ENCODE data around the gene NEK10.

Gene NEK10

GRCh38 chr3:27127879-27128278 lies 241.3 kb downstream of the NEK10 start:
- no peaks in the 10 kb centered on the region for H3K4me1 ChIP-seq (ENCODE audit: control insufficient read depth in 2 of 2, insufficient read depth in 2 of 2, low read length in 2 of 2)

DNA sequence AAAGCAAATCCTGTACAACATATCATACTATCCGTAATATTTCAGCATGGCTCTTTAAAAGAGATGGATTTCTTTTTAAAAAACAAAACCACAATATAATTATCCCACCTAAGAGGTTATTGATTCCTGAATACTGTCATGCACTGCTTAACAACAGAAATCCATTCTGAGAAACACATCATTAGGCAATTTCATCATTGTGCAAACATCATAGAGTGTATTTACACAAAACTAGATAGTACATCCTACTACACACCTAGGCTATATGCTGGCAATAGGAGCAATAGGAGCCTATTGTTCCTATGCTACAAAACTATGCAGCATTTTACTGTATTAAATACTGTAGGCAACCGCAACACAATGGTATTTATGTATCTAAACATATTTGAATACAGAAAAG lies 242.0 kb downstream of the NEK10 start:
- H3K9ac ChIP-seq (ENCODE audit: low read depth in 1 of 2, low read length in 2 of 2), result no peak overlapping the region
- H3K36me3 ChIP-seq (ENCODE audit: control insufficient read depth in 2 of 2, insufficient read depth in 2 of 2, low read length in 2 of 2), result no peaks in the 10 kb centered on the region
- H3K27ac ChIP-seq (ENCODE audit: low read depth in 2 of 2, low read length in 2 of 2), result no peak overlapping the region
- no peaks in the 10 kb centered on the region for H3K4me1 ChIP-seq (ENCODE audit: control insufficient read depth in 2 of 2, insufficient read depth in 2 of 2, low read length in 2 of 2)
- H3K27me3 ChIP-seq (ENCODE audit: control insufficient read depth in 2 of 2, insufficient read depth in 2 of 2, low read length in 2 of 2), result no peaks in the 10 kb centered on the region
- no peaks in the 10 kb centered on the region for H3K9me3 ChIP-seq (ENCODE audit: control insufficient read depth in 2 of 2, low read length in 2 of 2)
- no peak overlapping the region for H3K4me3 ChIP-seq (ENCODE audit: low read length in 2 of 2)

More at GRCh38 chr3:27127879-27128278, 241.3 kb downstream of the NEK10 start:
- Histone ChIP-seq H3K27ac (ENCODE audit: low read depth in 2 of 2, low read length in 2 of 2) (no peak overlapping the region), H3K4me3 (ENCODE audit: low read length in 2 of 2) (no peak overlapping the region), H3K36me3 (ENCODE audit: control insufficient read depth in 2 of 2, insufficient read depth in 2 of 2, low read length in 2 of 2) (no peaks in the 10 kb centered on the region), H3K27me3 (ENCODE audit: control insufficient read depth in 2 of 2, insufficient read depth in 2 of 2, low read length in 2 of 2) (no peaks in the 10 kb centered on the region), H3K9ac (ENCODE audit: low read depth in 1 of 2, low read length in 2 of 2) (no peak overlapping the region), H3K9me3 (ENCODE audit: control insufficient read depth in 2 of 2, low read length in 2 of 2) (no peaks in the 10 kb centered on the region)

GRCh38 chr3:27125821-27126501 lies 243.2 kb downstream of the NEK10 start:
- no peak overlapping the region for H3K27ac ChIP-seq (ENCODE audit: low read depth in 2 of 2, low read length in 2 of 2)
- H3K9ac ChIP-seq (ENCODE audit: low read depth in 1 of 2, low read length in 2 of 2), result no peak overlapping the region
- H3K4me1 ChIP-seq (ENCODE audit: control insufficient read depth in 2 of 2, insufficient read depth in 2 of 2, low read length in 2 of 2), result no peaks in the 10 kb centered on the region
- no peaks in the 10 kb centered on the region for H3K27me3 ChIP-seq (ENCODE audit: control insufficient read depth in 2 of 2, insufficient read depth in 2 of 2, low read length in 2 of 2)
- H3K9me3 ChIP-seq (ENCODE audit: control insufficient read depth in 2 of 2, low read length in 2 of 2), result no peaks in the 10 kb centered on the region
- no peaks in the 10 kb centered on the region for H3K36me3 ChIP-seq (ENCODE audit: control insufficient read depth in 2 of 2, insufficient read depth in 2 of 2, low read length in 2 of 2)
- H3K4me3 ChIP-seq (ENCODE audit: low read length in 2 of 2), result no peak overlapping the region

GRCh38 chr3:27119639-27120038 lies 249.5 kb downstream of the NEK10 start:
- Histone ChIP-seq H3K4me3 (ENCODE audit: low read length in 2 of 2) (no peak overlapping the region), H3K27ac (ENCODE audit: low read depth in 2 of 2, low read length in 2 of 2) (no peak overlapping the region), H3K36me3 (ENCODE audit: control insufficient read depth in 2 of 2, insufficient read depth in 2 of 2, low read length in 2 of 2) (no peaks in the 10 kb centered on the region), H3K9me3 (ENCODE audit: control insufficient read depth in 2 of 2, low read length in 2 of 2) (no peaks in the 10 kb centered on the region), H3K9ac (ENCODE audit: low read depth in 1 of 2, low read length in 2 of 2) (no peak overlapping the region), H3K4me1 (ENCODE audit: control insufficient read depth in 2 of 2, insufficient read depth in 2 of 2, low read length in 2 of 2) (no peaks in the 10 kb centered on the region), H3K27me3 (ENCODE audit: control insufficient read depth in 2 of 2, insufficient read depth in 2 of 2, low read length in 2 of 2) (no peaks in the 10 kb centered on the region)

- Histone ChIP-seq H3K27me3 (ENCODE audit: control insufficient read depth in 2 of 2, insufficient read depth in 2 of 2, low read length in 2 of 2) (no peaks in the 10 kb centered on the region), H3K27ac (ENCODE audit: low read depth in 2 of 2, low read length in 2 of 2) (no peak overlapping the region), H3K4me1 (ENCODE audit: control insufficient read depth in 2 of 2, insufficient read depth in 2 of 2, low read length in 2 of 2) (no peaks in the 10 kb centered on the region), H3K36me3 (ENCODE audit: control insufficient read depth in 2 of 2, insufficient read depth in 2 of 2, low read length in 2 of 2) (no peaks in the 10 kb centered on the region), H3K4me3 (ENCODE audit: low read length in 2 of 2) (no peak overlapping the region), H3K9me3 (ENCODE audit: control insufficient read depth in 2 of 2, low read length in 2 of 2) (no peaks in the 10 kb centered on the region), H3K9ac (ENCODE audit: low read depth in 1 of 2, low read length in 2 of 2) (no peak overlapping the region)
Observed at GRCh38 chr3:27115352-27115751, 253.8 kb downstream of the NEK10 start.

- no peaks in the 10 kb centered on the region for H3K27me3 ChIP-seq (ENCODE audit: control insufficient read depth in 2 of 2, insufficient read depth in 2 of 2, low read length in 2 of 2)
- no peaks in the 10 kb centered on the region for H3K9me3 ChIP-seq (ENCODE audit: control insufficient read depth in 2 of 2, low read length in 2 of 2)
- H3K9ac ChIP-seq (ENCODE audit: low read depth in 1 of 2, low read length in 2 of 2), result no peak overlapping the region
- no peaks in the 10 kb centered on the region for H3K36me3 ChIP-seq (ENCODE audit: control insufficient read depth in 2 of 2, insufficient read depth in 2 of 2, low read length in 2 of 2)
- H3K4me3 ChIP-seq (ENCODE audit: low read length in 2 of 2), result no peak overlapping the region
- no peak overlapping the region for H3K27ac ChIP-seq (ENCODE audit: low read depth in 2 of 2, low read length in 2 of 2)
- no peaks in the 10 kb centered on the region for H3K4me1 ChIP-seq (ENCODE audit: control insufficient read depth in 2 of 2, insufficient read depth in 2 of 2, low read length in 2 of 2)
Observed at GRCh38 chr3:27114684-27115083, 254.5 kb downstream of the NEK10 start.

DNA sequence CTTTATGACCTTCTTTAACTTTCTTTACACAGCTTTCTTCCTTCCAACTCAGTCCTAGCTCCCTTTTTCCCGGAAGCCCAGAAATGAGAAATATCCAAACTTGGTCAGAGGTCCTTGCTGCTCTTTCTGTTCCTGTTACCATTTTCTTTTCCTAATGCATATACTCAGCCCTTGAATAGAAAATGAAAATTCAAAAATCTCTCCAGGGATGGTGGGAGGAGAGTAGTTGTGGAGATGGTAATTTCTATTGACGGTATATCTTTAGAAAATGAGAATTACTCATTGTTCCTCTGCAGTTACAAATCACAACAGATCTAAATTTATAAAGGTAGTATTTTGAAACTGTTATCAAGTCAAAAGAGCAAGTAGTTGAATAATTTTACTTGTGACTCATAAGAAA lies 255.1 kb downstream of the NEK10 start:
- no peak overlapping the region for H3K4me3 ChIP-seq (ENCODE audit: low read length in 2 of 2)

DNA sequence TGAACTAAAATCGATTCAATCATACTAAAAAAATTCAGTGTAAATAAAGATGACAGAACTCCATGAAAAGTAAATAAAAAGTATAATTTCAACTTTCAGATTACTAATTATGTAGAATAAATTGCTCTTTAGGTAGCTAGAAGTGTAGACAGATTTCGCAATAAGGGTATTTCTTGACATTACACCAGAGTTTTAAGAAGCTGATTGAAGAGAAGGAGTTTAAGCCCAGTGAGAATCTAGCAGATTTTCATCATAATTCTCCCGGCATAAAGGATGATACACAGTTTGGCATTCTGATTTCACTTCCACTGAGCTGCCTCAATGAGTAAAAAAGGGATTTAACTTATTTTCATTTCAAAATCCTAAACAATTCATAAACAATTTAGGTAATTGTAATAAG lies 259.2 kb downstream of the NEK10 start:
- no peaks in the 10 kb centered on the region for H3K9me3 ChIP-seq (ENCODE audit: control insufficient read depth in 2 of 2, low read length in 2 of 2)
- H3K27me3 ChIP-seq (ENCODE audit: control insufficient read depth in 2 of 2, insufficient read depth in 2 of 2, low read length in 2 of 2), result no peaks in the 10 kb centered on the region
- H3K9ac ChIP-seq (ENCODE audit: low read depth in 1 of 2, low read length in 2 of 2), result no peak overlapping the region
- no peaks in the 10 kb centered on the region for H3K36me3 ChIP-seq (ENCODE audit: control insufficient read depth in 2 of 2, insufficient read depth in 2 of 2, low read length in 2 of 2)
- H3K4me1 ChIP-seq (ENCODE audit: control insufficient read depth in 2 of 2, insufficient read depth in 2 of 2, low read length in 2 of 2), result no peaks in the 10 kb centered on the region
- H3K4me3 ChIP-seq (ENCODE audit: low read length in 2 of 2), result no peak overlapping the region
- H3K27ac ChIP-seq (ENCODE audit: low read depth in 2 of 2, low read length in 2 of 2), result no peak overlapping the region

More for the DNA sequence above, 255.1 kb downstream of the NEK10 start:
- Histone ChIP-seq H3K36me3 (ENCODE audit: control insufficient read depth in 2 of 2, insufficient read depth in 2 of 2, low read length in 2 of 2) (no peaks in the 10 kb centered on the region), H3K9ac (ENCODE audit: low read depth in 1 of 2, low read length in 2 of 2) (no peak overlapping the region), H3K9me3 (ENCODE audit: control insufficient read depth in 2 of 2, low read length in 2 of 2) (no peaks in the 10 kb centered on the region), H3K27ac (ENCODE audit: low read depth in 2 of 2, low read length in 2 of 2) (no peak overlapping the region), H3K27me3 (ENCODE audit: control insufficient read depth in 2 of 2, insufficient read depth in 2 of 2, low read length in 2 of 2) (no peaks in the 10 kb centered on the region), H3K4me1 (ENCODE audit: control insufficient read depth in 2 of 2, insufficient read depth in 2 of 2, low read length in 2 of 2) (no peaks in the 10 kb centered on the region)

GRCh38 chr3:27108322-27108721 lies 260.9 kb downstream of the NEK10 start:
- Histone ChIP-seq H3K4me1 (ENCODE audit: control insufficient read depth in 2 of 2, insufficient read depth in 2 of 2, low read length in 2 of 2) (no peaks in the 10 kb centered on the region), H3K27ac (ENCODE audit: low read depth in 2 of 2, low read length in 2 of 2) (no peak overlapping the region), H3K9me3 (ENCODE audit: control insufficient read depth in 2 of 2, low read length in 2 of 2) (no peaks in the 10 kb centered on the region), H3K27me3 (ENCODE audit: control insufficient read depth in 2 of 2, insufficient read depth in 2 of 2, low read length in 2 of 2) (no peaks in the 10 kb centered on the region), H3K9ac (ENCODE audit: low read depth in 1 of 2, low read length in 2 of 2) (no peak overlapping the region), H3K36me3 (ENCODE audit: control insufficient read depth in 2 of 2, insufficient read depth in 2 of 2, low read length in 2 of 2) (no peaks in the 10 kb centered on the region), H3K4me3 (ENCODE audit: low read length in 2 of 2) (no peak overlapping the region)

GRCh38 chr3:27105904-27106303 lies 263.3 kb downstream of the NEK10 start:
- Histone ChIP-seq H3K9me3 (ENCODE audit: control insufficient read depth in 2 of 2, low read length in 2 of 2) (no peaks in the 10 kb centered on the region), H3K4me1 (ENCODE audit: control insufficient read depth in 2 of 2, insufficient read depth in 2 of 2, low read length in 2 of 2) (no peaks in the 10 kb centered on the region), H3K4me3 (ENCODE audit: low read length in 2 of 2) (no peak overlapping the region), H3K27ac (ENCODE audit: low read depth in 2 of 2, low read length in 2 of 2) (no peak overlapping the region), H3K27me3 (ENCODE audit: control insufficient read depth in 2 of 2, insufficient read depth in 2 of 2, low read length in 2 of 2) (no peaks in the 10 kb centered on the region), H3K9ac (ENCODE audit: low read depth in 1 of 2, low read length in 2 of 2) (no peak overlapping the region), H3K36me3 (ENCODE audit: control insufficient read depth in 2 of 2, insufficient read depth in 2 of 2, low read length in 2 of 2) (no peaks in the 10 kb centered on the region)

GRCh38 chr3:27097182-27097581 lies 272.0 kb downstream of the NEK10 start:
- H3K4me1 ChIP-seq (ENCODE audit: control insufficient read depth in 2 of 2, insufficient read depth in 2 of 2, low read length in 2 of 2), result no peaks in the 10 kb centered on the region
- H3K9ac ChIP-seq (ENCODE audit: low read depth in 1 of 2, low read length in 2 of 2), result no peak overlapping the region
- H3K27ac ChIP-seq (ENCODE audit: low read depth in 2 of 2, low read length in 2 of 2), result no peak overlapping the region
- no peaks in the 10 kb centered on the region for H3K27me3 ChIP-seq (ENCODE audit: control insufficient read depth in 2 of 2, insufficient read depth in 2 of 2, low read length in 2 of 2)
- H3K4me3 ChIP-seq (ENCODE audit: low read length in 2 of 2), result no peak overlapping the region
- no peaks in the 10 kb centered on the region for H3K9me3 ChIP-seq (ENCODE audit: control insufficient read depth in 2 of 2, low read length in 2 of 2)
- H3K36me3 ChIP-seq (ENCODE audit: control insufficient read depth in 2 of 2, insufficient read depth in 2 of 2, low read length in 2 of 2), result no peaks in the 10 kb centered on the region

All from mucosa of rectum (tissue), 2 donors.